HG03575 (cell line): ENCODE measurements around the gene PRSS36.
"Not testable (repeated sequence)": the region's sequence is repeated elsewhere in the genome, so short reads cannot be mapped to it uniquely, and the experiment has no call there.

Experiments used
- ATAC-seq: cut with Tn5 transposase; IDR thresholded peaks from one replicate; pipeline ENCODE4 v1.9.1; 2021; ENCODE audit not compliant: unreplicated experiment, insufficient number of reproducible peaks, low FRiP score; ENCODE audit errors: extremely low read depth

The PRSS36 gene

DNA sequence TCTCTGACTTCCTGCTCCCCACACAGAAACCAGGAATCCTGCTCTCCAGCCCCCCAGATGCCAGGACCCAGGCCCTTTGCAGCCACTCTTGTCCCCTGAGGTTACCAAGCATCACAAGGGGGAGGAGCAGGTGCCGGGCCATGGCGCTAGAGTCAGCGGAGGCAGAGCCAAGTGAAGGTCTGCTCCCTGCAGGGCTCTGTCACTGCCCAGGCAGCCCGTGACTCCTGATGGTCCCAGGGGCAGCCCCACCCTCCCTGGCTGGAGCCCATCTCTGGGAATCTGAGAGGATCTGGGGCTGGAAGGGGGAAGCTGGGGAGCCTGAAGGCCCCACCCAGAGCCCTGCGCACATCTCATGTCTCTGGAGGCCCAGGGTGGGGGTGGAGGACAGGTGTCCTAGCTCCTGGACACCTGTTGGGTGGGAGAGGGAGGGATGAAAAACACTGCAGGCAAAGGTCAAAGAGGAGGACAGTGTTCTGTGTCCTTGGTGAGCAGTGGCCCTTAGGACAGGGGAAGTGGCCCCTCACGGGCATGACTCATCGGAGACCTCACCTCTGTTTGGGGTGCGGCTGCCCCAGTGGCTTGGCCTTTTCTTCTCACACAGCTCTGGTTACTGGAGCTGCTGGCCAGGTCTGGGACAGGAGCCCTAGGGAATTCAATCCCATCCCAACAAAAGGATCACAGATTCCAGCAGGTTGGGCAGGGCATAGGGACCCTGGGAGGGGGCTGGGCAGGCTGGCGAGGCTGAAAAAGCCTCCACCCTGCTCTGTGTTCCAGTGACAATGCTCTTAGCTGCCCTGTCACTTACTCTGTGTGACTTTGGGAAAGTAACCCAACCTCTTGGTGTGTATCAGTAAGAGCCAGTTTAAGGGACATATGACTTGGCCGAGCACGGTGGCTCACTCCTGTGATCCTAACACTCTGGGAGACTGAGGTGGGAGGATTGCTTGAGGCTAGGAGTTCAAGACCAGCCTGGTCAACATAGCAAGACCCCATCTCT is at the start of gene PRSS36:
Gene PRSS36 (minus strand): TSS at position 173 of the 997 bp plus-strand sequence. CDS start 31 bp downstream, at position 142.
- no peak for ATAC-seq

DNA sequence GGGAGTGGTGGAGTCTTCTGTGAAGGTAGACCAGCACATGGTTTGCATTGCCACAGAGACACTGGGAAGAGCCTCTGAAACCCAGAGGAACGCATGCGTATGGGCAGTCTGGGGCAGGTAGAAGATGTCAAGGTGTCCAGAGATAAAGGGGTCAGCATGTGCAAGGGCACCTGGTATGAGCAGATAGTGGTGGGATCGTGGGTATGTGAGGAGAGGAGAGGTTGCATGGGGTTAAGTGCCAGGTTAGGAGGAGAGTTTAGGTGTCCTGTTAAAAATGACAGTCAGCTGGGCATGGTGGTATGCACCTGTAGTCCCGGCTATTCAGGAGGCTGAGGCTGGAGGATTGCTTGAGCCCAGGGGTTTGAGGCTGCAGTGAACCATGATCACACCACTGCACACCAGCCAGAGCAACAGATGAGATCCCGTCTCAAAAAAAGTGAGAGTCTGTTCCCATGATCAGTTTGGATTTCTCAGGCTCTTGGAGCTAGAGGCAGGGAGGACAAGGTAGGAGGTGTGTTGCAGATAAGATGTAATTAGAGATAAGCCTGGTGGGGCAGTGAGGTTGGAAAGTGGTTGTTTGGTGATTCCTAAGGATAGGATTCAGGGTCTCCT is 49.7 kb upstream of the PRSS36 start:
- ATAC-seq = no peak

DNA sequence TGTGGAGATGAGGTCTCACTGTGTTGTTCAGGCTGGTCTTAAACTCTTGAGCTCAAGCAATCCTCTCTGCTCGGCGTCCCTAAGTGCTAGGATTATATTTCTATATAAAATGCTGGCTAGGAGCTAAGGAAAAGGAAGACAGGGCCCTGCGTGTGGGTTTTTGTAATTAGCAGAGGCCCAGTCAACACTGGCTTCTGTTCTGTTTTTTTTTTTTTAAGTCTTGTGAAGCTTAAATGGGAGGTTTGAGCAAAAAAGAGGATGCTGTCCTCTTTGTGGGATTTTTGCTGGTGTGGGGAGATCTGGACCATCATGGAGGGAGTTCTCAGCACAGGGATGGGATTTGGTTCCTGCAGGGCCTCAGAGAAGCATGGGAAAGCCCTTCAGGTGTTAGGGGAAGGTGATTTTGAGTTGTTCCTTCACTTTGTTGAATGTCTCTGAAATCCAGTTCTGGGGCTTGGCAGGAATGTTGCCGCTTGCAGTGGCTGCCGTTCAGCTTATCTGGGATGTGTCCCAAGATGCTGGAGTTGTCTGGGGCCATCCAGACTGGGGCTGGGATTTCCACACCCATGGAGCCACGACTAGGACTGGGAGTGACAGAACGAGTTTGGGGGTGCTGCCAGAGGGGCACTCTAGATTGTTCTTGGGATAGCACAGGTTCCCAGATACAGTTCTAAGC is 48.5 kb upstream of the PRSS36 start:
- no peak for ATAC-seq

- no peak for ATAC-seq
These were observed 46.6 kb upstream of the PRSS36 start for GRCh38 chr16:31196324-31197088.

- ATAC-seq = not testable (repeated sequence)
These were observed 46.0 kb upstream of the PRSS36 start for GRCh38 chr16:31195861-31196260.

- no peak for ATAC-seq
These were observed 45.0 kb upstream of the PRSS36 start for GRCh38 chr16:31194898-31195297.

DNA sequence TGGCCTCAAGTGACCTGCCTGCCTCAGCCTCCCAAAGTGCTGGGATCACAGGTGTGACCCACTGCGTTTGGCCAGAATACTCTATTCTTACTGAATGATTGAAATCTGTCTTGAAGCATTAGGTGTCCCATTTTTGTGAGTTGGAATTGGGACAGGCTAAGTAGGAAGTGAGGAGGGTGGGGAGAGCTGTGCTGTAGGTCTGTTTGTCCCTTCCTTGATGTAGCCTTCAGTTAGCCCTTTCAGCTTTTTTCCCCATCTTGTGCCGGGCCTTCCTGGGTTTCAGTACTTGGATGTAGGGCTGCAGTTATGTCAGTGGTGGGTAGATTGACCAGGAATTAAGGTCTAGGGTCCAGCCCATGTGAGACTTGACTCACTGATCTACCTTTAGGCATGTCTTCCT is 44.0 kb upstream of the PRSS36 start:
- no peak for ATAC-seq

DNA sequence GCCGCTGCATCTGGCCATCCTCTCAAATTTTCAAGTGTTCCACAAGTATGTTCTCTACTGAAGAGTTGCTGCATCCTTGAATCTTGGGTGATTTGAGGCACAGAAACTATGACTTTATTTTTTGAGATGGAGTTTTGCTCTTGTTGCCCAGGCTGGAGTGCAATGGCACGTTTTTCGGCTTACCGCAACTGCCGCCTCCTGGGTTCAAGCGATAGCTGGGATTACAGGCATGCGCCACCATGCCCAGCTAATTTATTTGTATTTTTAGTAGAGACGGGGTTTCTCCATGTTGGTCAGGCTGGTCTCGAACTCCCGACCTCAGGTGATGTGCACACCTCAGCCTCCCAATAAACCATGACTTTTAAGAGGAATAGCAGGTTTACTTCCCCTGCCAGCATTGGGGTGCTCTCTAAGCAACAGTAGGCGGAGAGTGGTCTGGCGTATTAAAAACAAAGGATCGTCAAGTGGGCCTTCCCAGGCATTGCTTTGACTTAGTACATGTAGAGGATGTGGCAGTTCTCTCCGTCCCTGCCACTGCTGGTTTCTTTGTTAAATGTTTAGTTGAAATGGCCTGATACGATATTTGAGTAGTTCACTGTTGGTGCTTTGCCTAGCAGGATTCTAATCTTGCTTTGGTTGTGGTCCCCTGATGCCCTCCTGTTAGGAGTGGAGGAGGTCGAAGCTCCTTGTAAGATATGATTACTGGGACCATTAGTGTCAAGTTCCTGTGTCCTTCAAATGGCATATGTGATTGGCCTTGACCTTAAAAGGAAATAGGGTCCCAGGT is 43.2 kb upstream of the PRSS36 start:
- no peak for ATAC-seq

- ATAC-seq = no peak
These were observed 42.0 kb upstream of the PRSS36 start for GRCh38 chr16:31191697-31192428.

- no peak for ATAC-seq
These were observed 41.1 kb upstream of the PRSS36 start for GRCh38 chr16:31190818-31191444.

GRCh38 chr16:31190061-31190460 is 40.2 kb upstream of the PRSS36 start:
- ATAC-seq = no peak

DNA sequence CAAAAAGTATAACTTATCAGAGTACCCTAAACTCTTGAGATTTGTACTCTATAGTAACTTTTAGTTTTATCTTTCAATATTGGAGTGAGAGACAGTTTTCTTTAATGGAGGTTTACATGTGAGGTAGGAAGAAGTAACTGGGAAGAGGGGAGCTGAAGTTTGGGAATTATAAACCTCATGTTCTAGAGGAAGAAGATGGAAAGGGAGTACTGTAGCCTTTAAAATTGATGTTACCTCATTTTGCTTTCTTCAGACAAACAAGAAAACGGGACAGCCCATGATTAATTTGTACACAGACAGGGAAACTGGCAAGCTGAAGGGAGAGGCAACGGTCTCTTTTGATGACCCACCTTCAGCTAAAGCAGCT is 39.5 kb upstream of the PRSS36 start:
- ATAC-seq = no peak

DNA sequence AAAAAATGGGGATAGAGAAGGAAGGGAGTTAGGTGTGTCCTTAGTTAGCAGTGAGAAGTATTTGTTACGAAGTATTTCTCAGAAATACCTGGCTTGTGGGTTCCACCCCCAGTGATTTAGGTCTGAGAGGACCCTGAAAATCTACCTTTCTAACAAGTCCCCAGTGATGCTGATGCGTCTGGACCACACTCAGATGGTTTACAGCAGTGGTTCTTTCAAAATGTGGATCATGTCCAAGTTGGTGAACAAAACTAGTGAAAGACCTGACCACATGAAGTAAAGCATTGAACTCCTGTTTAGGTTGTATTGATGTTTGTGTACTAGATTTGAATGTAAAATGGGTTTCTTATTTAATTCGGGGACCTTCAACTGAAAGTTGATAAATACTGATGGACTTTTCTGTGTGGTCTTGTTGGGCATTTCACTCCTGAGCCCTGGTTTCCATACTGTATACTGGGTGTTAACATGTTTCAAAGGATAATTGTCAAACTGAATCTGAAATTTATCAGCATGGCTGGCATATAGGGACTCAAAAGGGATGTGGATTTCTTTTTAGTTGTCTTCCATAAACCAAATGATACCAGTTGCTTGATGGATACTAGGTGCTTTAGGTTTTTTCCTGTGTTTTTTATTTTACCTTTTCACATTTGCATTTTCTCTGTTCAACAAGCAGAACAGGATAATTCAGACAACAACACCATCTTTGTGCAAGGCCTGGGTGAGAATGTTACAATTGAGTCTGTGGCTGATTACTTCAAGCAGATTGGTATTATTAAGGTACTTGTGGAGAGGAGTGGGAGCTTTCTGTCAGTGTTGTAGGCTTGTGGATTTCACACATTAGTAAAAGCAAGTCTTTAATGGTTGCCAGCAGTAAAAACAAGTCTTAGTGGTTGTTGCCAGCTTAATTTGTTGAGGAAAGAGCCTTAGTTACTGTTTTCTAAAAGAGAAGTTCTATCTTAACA is 38.9 kb upstream of the PRSS36 start:
- no peak for ATAC-seq

- no peak for ATAC-seq
These were observed 37.9 kb upstream of the PRSS36 start for GRCh38 chr16:31187808-31188189.

GRCh38 chr16:31186930-31187807 is 37.3 kb upstream of the PRSS36 start:
- ATAC-seq = no peak
